GM21529 (cell line): ENCODE results near the gene B4GAT1.
A peak's percentile ranks its signal among the peaks of the same experiment; 100 is the strongest.
"Not testable (repeated sequence)": the region's sequence is repeated elsewhere in the genome, so short reads cannot be mapped to it uniquely, and the experiment has no call there.

Experiments used
- ATAC-seq: cut with Tn5 transposase; IDR thresholded peaks from one replicate; pipeline ENCODE4 v1.9.1; 2021; ENCODE audit not compliant: unreplicated experiment

The B4GAT1 gene

DNA sequence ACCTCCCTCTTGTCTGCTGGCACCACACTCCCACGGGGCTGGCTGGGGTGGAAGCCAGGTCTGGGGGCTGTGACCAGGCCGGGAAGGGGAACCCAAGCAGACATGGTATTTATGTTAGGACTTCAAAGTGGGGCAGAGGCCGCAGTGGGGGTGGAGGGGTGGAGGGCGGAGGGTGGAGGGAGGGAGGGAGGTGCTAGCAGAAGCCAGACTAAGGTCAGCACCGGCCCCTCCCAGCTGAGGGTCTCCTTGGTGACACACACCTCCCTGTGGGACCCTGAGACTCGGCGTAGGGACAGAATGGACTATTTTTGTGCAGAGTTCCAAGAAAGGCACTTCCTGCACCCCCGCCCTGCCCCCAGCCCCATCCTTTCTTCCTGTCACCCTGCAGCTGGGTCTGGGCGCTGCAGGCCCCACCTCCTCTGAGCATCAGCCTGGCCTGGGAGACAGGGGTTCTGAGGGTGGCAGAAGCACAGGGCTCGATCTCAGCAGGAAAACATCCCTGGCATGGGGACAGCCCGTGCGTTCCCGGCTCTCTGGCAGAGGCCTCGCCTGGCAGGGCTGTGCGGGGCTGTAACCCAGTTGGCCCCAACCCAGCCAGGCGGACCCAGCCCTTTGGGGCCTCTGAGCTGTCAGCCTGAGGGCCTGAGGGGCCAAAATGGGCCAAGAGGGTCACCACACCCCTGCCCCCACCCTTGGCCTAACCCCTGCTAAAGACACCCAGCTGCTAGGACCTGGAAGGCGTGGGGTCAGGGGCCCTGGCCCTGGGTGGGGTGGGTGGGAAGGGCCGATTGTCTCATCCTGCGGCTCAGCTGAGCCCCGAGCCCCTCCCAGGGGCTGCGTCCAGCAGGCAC, 20.9 kb downstream of the B4GAT1 start:
- no peak for ATAC-seq

GRCh38 chr11:66325263-66325671, 22.2 kb downstream of the B4GAT1 start:
- ATAC-seq: no peak

DNA sequence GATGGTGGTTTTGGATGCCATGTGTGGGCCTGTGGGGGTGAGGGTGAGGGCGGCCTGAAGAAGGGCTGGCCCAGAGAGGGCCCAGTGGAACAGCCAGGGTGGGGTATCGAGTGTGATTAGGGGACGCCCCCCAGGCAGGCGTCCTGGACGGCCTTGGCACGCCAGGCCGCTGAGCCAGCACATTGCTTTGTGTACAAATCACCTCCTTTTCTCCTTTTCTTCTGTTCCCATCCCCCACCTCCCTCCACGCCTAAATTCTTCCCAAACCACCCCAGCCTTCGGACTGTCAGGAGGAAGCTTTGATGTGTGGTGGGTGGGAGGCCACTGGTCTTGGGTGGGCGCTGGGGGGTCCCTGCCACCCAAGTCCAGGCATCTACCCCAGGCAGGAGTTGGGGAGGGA, 22.8 kb downstream of the B4GAT1 start:
- ATAC-seq: no peak

DNA sequence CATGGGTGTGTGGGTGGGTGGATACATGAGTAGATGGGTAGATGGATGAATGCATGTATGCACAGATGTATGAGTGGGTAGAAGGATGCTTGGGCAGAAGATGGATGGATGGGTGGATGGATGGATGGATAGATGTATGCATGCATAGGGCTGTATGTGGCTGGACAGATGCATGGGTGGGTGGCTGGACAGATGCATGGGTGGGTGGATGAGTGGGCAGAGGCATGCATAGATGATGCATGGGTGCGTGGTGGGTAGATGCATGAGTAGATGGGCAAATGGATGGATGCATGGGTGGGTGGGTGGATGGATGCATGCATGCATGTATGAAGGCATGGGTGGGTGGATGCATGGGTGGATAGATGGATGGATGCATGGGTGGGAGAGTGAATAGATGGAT, 23.7 kb downstream of the B4GAT1 start:
- ATAC-seq: no peak

DNA sequence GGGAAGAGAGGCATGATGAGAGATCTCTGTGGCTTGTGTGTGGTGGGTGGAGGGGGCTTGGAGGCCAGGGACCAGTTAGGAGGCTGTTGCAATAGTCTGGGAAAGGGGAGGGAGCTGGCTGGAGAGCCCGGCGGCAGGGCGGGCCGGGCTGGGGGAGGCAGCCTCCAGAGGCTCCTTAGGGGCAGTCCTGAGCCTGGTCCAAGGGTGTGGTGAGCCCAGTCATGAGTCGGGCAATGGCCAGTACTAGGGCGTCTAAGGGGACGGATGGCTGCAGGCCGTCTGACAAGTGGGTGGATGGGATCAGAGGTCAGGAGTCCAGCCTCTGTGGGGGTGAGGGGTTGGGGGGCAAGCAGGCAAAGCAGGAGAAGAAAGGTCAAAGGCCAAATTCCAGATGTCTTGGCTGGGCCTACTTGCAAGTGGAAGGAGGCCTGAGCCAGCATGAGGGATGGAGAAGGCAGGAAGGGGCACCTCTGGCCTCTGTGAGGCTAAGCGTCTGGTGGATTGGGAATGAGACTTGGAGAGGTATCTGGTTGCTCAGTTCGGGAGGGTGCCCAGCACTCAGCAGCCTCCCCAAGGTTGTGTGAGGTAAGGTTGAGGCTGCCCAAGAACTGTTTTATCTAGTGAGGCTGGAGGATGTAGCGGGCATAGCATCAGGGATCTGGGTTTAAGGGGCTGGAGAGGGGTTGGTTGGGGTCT, 24.5 kb downstream of the B4GAT1 start:
- no peak for ATAC-seq

DNA sequence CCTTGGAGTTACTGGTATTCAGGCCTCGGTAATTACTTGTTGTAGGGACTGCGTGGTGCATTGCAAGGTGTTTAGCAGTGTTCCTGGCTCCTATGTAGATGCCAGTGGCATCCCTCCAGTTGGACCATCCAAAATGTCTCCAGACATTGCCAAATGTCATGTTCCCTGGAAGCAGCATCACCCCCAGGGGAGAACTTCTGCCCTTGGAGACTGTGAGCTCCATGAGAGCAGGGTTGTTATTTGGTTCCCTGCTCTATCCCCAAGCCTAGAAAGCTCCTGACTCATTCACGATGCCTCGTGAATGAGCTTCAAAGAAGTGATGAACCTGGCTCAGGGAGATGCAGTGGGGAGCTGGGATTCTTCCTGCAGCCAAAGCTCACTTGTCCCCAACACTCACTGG, 25.8 kb downstream of the B4GAT1 start:
- ATAC-seq: no peak

- ATAC-seq: not testable (repeated sequence)
Observed at GRCh38 chr11:66320748-66321147, 26.7 kb downstream of the B4GAT1 start.

GRCh38 chr11:66320289-66320688, 27.1 kb downstream of the B4GAT1 start:
- not testable (repeated sequence) for ATAC-seq

- ATAC-seq: no peak
Observed at GRCh38 chr11:66318600-66318970, 28.8 kb downstream of the B4GAT1 start.

GRCh38 chr11:66317723-66318599, 29.5 kb downstream of the B4GAT1 start:
- no peak for ATAC-seq

DNA sequence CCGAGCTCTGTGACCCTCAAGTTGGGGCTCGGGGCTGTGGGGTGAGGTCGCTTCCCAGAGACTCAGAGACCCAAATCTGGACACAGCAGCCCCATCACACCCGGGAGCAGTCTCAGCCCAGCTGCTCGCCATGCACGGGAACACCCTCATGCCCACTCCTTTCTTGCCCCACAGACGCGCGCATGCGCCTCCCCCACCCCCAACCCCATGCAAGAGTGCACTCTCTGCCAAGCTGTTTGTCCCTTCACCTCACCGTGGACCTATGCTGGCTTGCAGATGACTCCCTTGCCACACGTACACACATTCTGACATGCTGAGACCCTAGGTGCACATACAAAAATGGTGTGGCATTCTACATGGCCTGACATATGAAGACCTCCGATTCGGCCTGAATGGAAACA, 30.1 kb downstream of the B4GAT1 start:
- ATAC-seq: no peak

DNA sequence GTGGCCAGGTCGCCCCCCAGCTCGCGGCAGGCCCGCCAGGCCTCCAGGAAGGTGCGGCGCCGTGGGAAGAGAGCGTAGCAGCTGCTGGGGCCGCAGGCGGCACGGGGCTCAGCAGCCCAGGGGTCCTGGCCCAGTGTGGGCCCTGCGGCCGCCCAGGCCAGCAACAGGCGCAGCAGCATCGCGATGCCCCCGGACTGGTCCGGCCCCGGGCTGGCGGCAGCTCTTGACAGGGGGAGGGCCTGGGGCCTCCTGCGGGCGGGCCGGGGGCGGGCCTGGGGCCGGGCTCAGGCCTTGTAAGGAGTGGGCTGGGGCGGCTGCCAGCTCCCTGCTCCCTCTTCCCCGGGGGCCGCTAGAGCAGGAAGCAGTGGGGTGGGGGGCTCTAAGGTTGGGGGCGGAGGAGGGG, 30.6 kb downstream of the B4GAT1 start, which contains the start of gene CD248:
Gene CD248 (minus strand): TSS at position 196 of the 403 bp plus-strand sequence. CDS start 17 bp downstream, at position 179.
- no peak for ATAC-seq

DNA sequence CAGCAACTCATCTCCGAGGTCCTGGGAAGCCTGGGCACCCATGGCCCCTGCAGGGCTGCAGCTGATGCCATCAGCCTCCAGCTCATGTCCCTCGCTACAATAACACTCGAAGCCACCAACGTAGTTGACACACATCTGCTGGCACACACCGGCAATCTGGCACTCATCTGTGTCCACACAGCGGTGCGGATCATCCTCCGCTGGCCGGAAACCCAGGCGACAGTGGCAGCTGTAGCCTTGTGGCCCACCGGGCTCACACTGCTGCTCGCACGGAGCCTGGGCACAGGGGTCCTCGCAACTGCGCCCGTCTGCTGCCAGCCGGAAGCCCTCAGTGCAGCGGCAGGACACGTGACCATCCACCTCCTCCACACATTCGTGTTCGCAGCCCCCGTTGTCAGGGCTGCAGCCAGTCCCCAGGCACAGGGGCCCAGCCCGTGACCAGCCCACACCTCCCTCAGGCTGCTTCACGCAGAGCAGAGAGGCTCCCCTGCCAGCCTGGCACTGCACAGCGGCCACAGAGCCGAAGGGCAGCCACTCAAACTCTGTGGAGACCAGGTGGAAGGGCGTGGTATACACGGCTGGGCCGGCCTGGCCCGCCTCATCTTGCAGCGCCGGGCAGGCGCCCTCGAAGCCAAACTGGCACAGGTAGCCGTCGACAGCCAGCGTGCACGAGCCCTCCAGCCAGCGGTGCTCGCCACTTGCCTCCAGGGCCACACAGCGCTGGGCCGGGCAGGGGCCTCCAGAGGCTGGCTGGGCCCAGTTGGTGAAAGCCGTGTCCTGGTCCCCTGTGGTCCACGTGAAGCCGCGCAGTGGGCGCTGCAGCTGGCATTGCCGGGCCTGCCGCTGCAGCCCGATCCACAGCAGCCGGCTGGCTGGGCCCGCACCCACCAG, 31.3 kb downstream of the B4GAT1 start:
- no peak for ATAC-seq

- no peak for ATAC-seq
Observed at GRCh38 chr11:66315498-66315885, 31.9 kb downstream of the B4GAT1 start.

- ATAC-seq: no peak
Observed at GRCh38 chr11:66314561-66315497, 32.6 kb downstream of the B4GAT1 start.

DNA sequence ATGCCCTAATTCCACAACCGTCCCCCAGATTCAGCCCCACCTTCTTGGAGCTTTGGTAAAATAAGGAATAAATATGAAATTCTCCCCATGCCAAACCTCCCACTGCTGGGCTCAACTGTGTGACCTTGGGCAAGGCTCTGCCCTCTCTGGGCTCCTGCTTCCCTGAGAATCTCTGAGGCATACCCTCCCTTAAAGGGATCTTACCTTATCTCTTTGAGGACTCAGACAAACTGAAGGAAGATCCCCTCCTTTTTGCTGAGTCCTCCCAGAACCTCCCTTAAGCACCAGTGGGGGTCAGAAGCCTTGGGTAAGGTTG, 33.3 kb downstream of the B4GAT1 start:
- no peak for ATAC-seq

GRCh38 chr11:66313321-66314185, 33.9 kb downstream of the B4GAT1 start:
- no peak for ATAC-seq

DNA sequence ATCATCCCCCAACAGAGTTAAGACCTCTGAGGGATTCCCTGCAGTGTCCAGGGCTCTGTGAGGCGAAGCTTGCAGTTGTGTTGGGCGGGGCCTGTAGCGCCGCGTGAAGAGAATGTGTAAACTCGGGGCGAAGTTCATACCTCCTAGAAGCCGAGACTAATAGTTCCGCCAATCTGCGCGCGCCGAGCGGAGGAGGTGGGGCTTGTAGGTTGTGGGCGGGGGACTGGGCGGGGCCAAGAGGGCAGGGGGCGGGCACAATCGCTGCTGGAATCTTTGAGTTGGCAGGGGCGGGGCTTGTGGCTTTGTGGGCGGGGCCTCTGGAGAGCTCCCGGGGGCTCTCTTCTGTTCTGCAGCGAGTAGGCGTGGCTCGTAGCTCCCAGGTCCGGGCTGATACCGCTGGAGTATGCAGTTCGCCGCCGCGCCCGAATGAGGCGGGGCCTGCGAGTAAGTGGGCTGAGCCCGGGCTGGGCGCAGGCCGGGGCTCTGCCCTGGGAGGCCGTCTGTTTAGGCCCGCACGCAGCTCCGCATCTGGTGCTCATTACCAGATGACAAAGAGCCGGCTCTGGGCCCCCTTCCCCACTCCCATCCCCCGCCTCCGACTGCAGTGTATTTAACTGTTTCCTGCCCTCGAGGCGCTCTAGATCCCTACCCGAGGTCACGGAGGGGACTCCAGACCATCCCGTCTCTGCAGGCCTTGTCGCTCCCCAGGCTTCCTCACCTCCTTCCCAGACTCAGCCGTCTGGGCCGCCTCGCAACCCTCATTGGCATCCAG, 34.7 kb downstream of the B4GAT1 start:
- peak; percentile 62 for ATAC-seq
